Left kidney (tissue), 2 donors: Measurements from ENCODE around the gene BCL2. TPM values are rescaled to one million over a fixed set of nuclear protein-coding genes. Genes with fewer than 3 reads are reported as not detected.
A peak's percentile ranks its signal among the peaks of the same experiment; 100 is the strongest.

ENCODE experiments used
- DNase-seq: peaks from one replicate; pipeline ENCODE4 v3.0.0-alpha.2; 2013
- polyA plus RNA-seq: library from polyadenylated mRNA; unstranded; fragments of 120-200 nt; gene quantifications from one replicate; pipeline ENCODE4 v1.2.1, GENCODE V29; 2013; ENCODE audit not compliant: insufficient read length

BCL2 gene
- polyA plus RNA-seq, 1 donor: 25.2 TPM

GRCh38 chr18:63142594-63143225 lies 176.9 kb downstream of the BCL2 start:
- DNase-seq: no peak

- no peak for DNase-seq
Observed at GRCh38 chr18:63141778-63142176, 177.8 kb downstream of the BCL2 start.

GRCh38 chr18:63140997-63141777 lies 178.4 kb downstream of the BCL2 start:
- DNase-seq: no peak

- no peak for DNase-seq
Observed at GRCh38 chr18:63140038-63140450, 179.5 kb downstream of the BCL2 start.

GRCh38 chr18:63138436-63139340 lies 180.9 kb downstream of the BCL2 start:
- peak; percentile 34 for DNase-seq

GRCh38 chr18:63137999-63138435 lies 181.6 kb downstream of the BCL2 start:
- DNase-seq: no peak

- DNase-seq: no peak
Observed at GRCh38 chr18:63135101-63135500, 184.5 kb downstream of the BCL2 start.

- no peak for DNase-seq
Observed at GRCh38 chr18:63132819-63133200, 186.8 kb downstream of the BCL2 start.

GRCh38 chr18:63131959-63132818 lies 187.4 kb downstream of the BCL2 start:
- DNase-seq: no peak

GRCh38 chr18:63131106-63131958 lies 188.2 kb downstream of the BCL2 start:
- peak; percentile 68 for DNase-seq

GRCh38 chr18:63130176-63130575 lies 189.4 kb downstream of the BCL2 start:
- DNase-seq: no peak

GRCh38 chr18:63128237-63128974 lies 191.2 kb downstream of the BCL2 start:
- no peak for DNase-seq

GRCh38 chr18:63126134-63127069 lies 193.2 kb downstream of the BCL2 start:
- DNase-seq: no peak

- no peak for DNase-seq
Observed at GRCh38 chr18:63120620-63121019, 198.9 kb downstream of the BCL2 start.

- DNase-seq: no peak
Observed at GRCh38 chr18:63119647-63120046, 199.9 kb downstream of the BCL2 start.

GRCh38 chr18:63113899-63114565 lies 205.5 kb downstream of the BCL2 start:
- DNase-seq: no peak

GRCh38 chr18:63112706-63113105 lies 206.9 kb downstream of the BCL2 start:
- DNase-seq: no peak
